Erythroblast (primary cell): ENCODE results near the gene DPH6.

Experiments used
- GATA1 ChIP-seq: IDR thresholded peaks from 2 replicates; pipeline ENCODE4 v1.6.1; 2011; ENCODE audit warnings: low read depth, mild to moderate bottlenecking, control low read depth, low read length, moderate library complexity
- POLR2A ChIP-seq: IDR thresholded peaks from 2 replicates; pipeline ENCODE4 v1.6.1; 2011; ENCODE audit warnings: mild to moderate bottlenecking, low read length

DNA sequence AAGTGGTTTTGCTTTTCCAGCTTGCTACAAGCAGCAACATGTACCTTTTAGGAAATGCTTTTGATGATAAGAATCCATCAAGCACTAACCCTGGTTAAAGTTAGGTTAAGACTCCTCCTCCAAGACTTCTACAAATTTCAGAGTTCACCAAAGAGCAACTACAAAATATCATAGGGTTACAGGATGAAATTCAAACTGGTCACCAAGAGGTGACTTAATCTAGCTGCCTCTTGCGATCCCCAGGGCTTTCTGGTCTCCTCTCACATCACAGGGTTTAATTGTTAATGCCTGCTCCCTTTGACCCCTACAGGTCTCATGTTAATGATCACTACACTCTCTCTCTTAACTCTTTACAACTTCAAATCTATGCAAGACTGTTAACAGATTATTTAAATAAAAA is 66.5 kb downstream of the DPH6 start:
- no peak for TF ChIP-seq POLR2A
- TF ChIP-seq GATA1, result no peak
